ENCODE data around the gene ADARB1.

- TF ChIP-seq, protein P1, sequence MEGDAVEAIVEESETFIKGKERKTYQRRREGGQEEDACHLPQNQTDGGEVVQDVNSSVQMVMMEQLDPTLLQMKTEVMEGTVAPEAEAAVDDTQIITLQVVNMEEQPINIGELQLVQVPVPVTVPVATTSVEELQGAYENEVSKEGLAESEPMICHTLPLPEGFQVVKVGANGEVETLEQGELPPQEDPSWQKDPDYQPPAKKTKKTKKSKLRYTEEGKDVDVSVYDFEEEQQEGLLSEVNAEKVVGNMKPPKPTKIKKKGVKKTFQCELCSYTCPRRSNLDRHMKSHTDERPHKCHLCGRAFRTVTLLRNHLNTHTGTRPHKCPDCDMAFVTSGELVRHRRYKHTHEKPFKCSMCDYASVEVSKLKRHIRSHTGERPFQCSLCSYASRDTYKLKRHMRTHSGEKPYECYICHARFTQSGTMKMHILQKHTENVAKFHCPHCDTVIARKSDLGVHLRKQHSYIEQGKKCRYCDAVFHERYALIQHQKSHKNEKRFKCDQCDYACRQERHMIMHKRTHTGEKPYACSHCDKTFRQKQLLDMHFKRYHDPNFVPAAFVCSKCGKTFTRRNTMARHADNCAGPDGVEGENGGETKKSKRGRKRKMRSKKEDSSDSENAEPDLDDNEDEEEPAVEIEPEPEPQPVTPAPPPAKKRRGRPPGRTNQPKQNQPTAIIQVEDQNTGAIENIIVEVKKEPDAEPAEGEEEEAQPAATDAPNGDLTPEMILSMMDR (conservative IDR thresholded peaks at IDR 0.05): no peak
- no peak for TF ChIP-seq EZH2 (IDR thresholded peaks at IDR 0.05; ENCODE audit: low read depth)
Observed at GRCh38 chr21:45042664-45043161, 31.7 kb upstream of the ADARB1 start.
